HepG2 (cell line): ENCODE results near the gene SLC35A3. TPM values are rescaled to one million over a fixed set of nuclear protein-coding genes. Genes with fewer than 3 reads are reported as not detected.

ENCODE experiments used
- DNMT1 ChIP-seq: sonication (generic); formaldehyde crosslinking; IDR thresholded peaks from 2 replicates; pipeline ENCODE4 v1.5.1; 2020; ENCODE audit warnings: mild to moderate bottlenecking, missing genetic modification reagents
- FOXA3 ChIP-seq: IDR thresholded peaks from 2 replicates; pipeline ENCODE4 v1.6.1; 2016; ENCODE audit warnings: missing genetic modification reagents, missing compliant biosample characterization
- FOXM1 ChIP-seq: sonication (generic); formaldehyde crosslinking; IDR thresholded peaks from 2 replicates; pipeline ENCODE4 v1.5.0; 2020; ENCODE audit warnings: missing genetic modification reagents
- GFI1 ChIP-seq: sonication (generic); formaldehyde crosslinking; IDR thresholded peaks from 2 replicates; pipeline ENCODE4 v1.5.0; 2020; ENCODE audit warnings: missing genetic modification reagents, mild to moderate bottlenecking, borderline replicate concordance
- GTF3A ChIP-seq: sonication (generic); formaldehyde crosslinking; conservative IDR thresholded peaks from 2 replicates; pipeline ENCODE4 v1.4.0; 2020; ENCODE audit warnings: mild to moderate bottlenecking, missing genetic modification reagents
- HDAC1 ChIP-seq: sonication (generic); formaldehyde crosslinking; IDR thresholded peaks from 2 replicates; pipeline ENCODE4 v1.5.1; 2020; ENCODE audit warnings: mild to moderate bottlenecking, missing genetic modification reagents
- HOXA7 ChIP-seq: sonication (generic); formaldehyde crosslinking; IDR thresholded peaks from 2 replicates; pipeline ENCODE4 v1.8.1; 2022; ENCODE audit warnings: mild to moderate bottlenecking, missing genetic modification reagents, moderate library complexity
- KLF13 ChIP-seq: sonication (generic); formaldehyde crosslinking; IDR thresholded peaks from 2 replicates; pipeline ENCODE4 v1.4.0; 2020; ENCODE audit warnings: mild to moderate bottlenecking, missing genetic modification reagents
- MAF1 ChIP-seq: sonication (generic); formaldehyde crosslinking; IDR thresholded peaks from 2 replicates; pipeline ENCODE4 v1.5.0; 2020; ENCODE audit warnings: missing genetic modification reagents, borderline replicate concordance
- MLLT10 ChIP-seq: sonication (generic); formaldehyde crosslinking; IDR thresholded peaks from 2 replicates; pipeline ENCODE4 v1.4.0; 2020; ENCODE audit warnings: missing genetic modification reagents
- MLXIP ChIP-seq: sonication (generic); formaldehyde crosslinking; IDR thresholded peaks from 2 replicates; pipeline ENCODE4 v1.9.0; 2021; ENCODE audit warnings: missing genetic modification reagents, borderline replicate concordance
- NPAS2 ChIP-seq: sonication (generic); formaldehyde crosslinking; IDR thresholded peaks from 2 replicates; pipeline ENCODE4 v1.8.0; 2022; ENCODE audit warnings: mild to moderate bottlenecking, missing genetic modification reagents, borderline replicate concordance
- PAX8 ChIP-seq: sonication (generic); formaldehyde crosslinking; IDR thresholded peaks from 2 replicates; pipeline ENCODE4 v1.8.0; 2022; ENCODE audit warnings: mild to moderate bottlenecking, missing genetic modification reagents, borderline replicate concordance
- PRDM4 ChIP-seq: sonication (generic); formaldehyde crosslinking; IDR thresholded peaks from 2 replicates; pipeline ENCODE4 v1.9.0; 2021; ENCODE audit warnings: missing genetic modification reagents, borderline replicate concordance
- RAD21 ChIP-seq: fragments of 450-650 bp; formaldehyde crosslinking; IDR thresholded peaks from 2 replicates; pipeline ENCODE4 v1.5.0; 2020; ENCODE audit warnings: mild to moderate bottlenecking
- RARG ChIP-seq: sonication (generic); formaldehyde crosslinking; IDR thresholded peaks from 2 replicates; pipeline ENCODE4 v1.4.0; 2020; ENCODE audit warnings: low read depth, mild to moderate bottlenecking, missing genetic modification reagents
- XBP1 ChIP-seq: sonication (generic); formaldehyde crosslinking; IDR thresholded peaks from 2 replicates; pipeline ENCODE4 v1.5.0; 2020; ENCODE audit warnings: missing genetic modification reagents
- ZFAT ChIP-seq: sonication (generic); formaldehyde crosslinking; conservative IDR thresholded peaks from 2 replicates; pipeline ENCODE4 v1.8.1; 2023; ENCODE audit warnings: missing genetic modification reagents, inconsistent platforms
- ZFP1 ChIP-seq: IDR thresholded peaks from 2 replicates; pipeline ENCODE4 v1.6.1; 2016
- ZFP62 ChIP-seq: sonication (generic); formaldehyde crosslinking; IDR thresholded peaks from 2 replicates; pipeline ENCODE4 v1.4.0; 2020; ENCODE audit warnings: missing genetic modification reagents
- ZNF143 ChIP-seq: sonication (generic); formaldehyde crosslinking; IDR thresholded peaks from 2 replicates; pipeline ENCODE4 v1.4.0; 2020; ENCODE audit warnings: missing genetic modification reagents
- ZNF33A ChIP-seq: sonication (generic); formaldehyde crosslinking; IDR thresholded peaks from 2 replicates; pipeline ENCODE4 v1.5.1; 2020; ENCODE audit warnings: missing genetic modification reagents, mild to moderate bottlenecking, moderate library complexity, borderline replicate concordance
- ZNF549 ChIP-seq: sonication (generic); formaldehyde crosslinking; IDR thresholded peaks from 2 replicates; pipeline ENCODE4 v1.5.0; 2020; ENCODE audit warnings: missing genetic modification reagents
- ZNF589 ChIP-seq: sonication (generic); formaldehyde crosslinking; conservative IDR thresholded peaks from 2 replicates; pipeline ENCODE4 v1.8.0; 2022; ENCODE audit warnings: mild to moderate bottlenecking, moderate library complexity, missing genetic modification reagents
- ZNF678 ChIP-seq: sonication (generic); formaldehyde crosslinking; IDR thresholded peaks from 2 replicates; pipeline ENCODE4 v1.4.0; 2020; ENCODE audit warnings: mild to moderate bottlenecking, missing genetic modification reagents
- ZNF7 ChIP-seq: IDR thresholded peaks from 2 replicates; pipeline ENCODE4 v1.6.1; 2016; ENCODE audit warnings: missing biosample characterization, missing genetic modification reagents
- ZNF75D ChIP-seq: sonication (generic); formaldehyde crosslinking; IDR thresholded peaks from 2 replicates; pipeline ENCODE4 v1.8.1; 2023; ENCODE audit warnings: missing genetic modification reagents, mild to moderate bottlenecking, borderline replicate concordance
- ZSCAN21 ChIP-seq: sonication (generic); formaldehyde crosslinking; IDR thresholded peaks from 2 replicates; pipeline ENCODE4 v1.8.0; 2022; ENCODE audit warnings: mild to moderate bottlenecking, missing genetic modification reagents, moderate library complexity, borderline replicate concordance
- polyA plus RNA-seq, 8 experiments: library from polyadenylated mRNA; depleted of rRNA in 3 of 8; stranded (reverse) in 7 of 8; unstranded in 1 of 8; fragments of >200 nt; fragmentation: Illumina TruSeq in 4 of 8; extraction: Trizol in 4 of 8; gene quantifications; 2 replicates each; pipeline versions ENCODE4 v1.2.1 to v1.2.3, GENCODE V29; 2011 to 2016; ENCODE audit warnings: low read depth in 4 of 8, missing spikeins in 1 of 8, mixed read lengths in 1 of 8; ENCODE audit not compliant: insufficient read depth in 1 of 8
- total RNA-seq, 5 experiments: library from RNA; depleted of rRNA; stranded (reverse); fragments of >200 nt; fragmentation: Illumina TruSeq; extraction: Trizol; gene quantifications; 2 replicates each; pipeline ENCODE4 v1.2.3, GENCODE V29; 2016; ENCODE audit warnings: low read depth in 1 of 5

SLC35A3 gene
- total and polyA plus RNA-seq, 2 of the 13 experiments (the other 11 are each of a cell fraction or from before 2014, with no cell fraction given) = 11.2 to 24.9 TPM

GRCh38 chr1:100037927-100038659, 68.3 kb downstream of the SLC35A3 start (continued):
- TF ChIP-seq DNMT1 (CRISPR knock-in tag) (no peak), RAD21 (CRISPR knock-in tag) (0 out of 2 replicates have a peak, but pooled peaks have one; percentile 13), ZFP62 (CRISPR knock-in tag) (no peak), ZNF33A (CRISPR knock-in tag) (no peak), ZFP1 (CRISPR knock-in tag) (no peak), FOXA3 (CRISPR knock-in tag) (peak; percentile 40), ZNF75D (no peak), ZSCAN21 (CRISPR knock-in tag) (peak; percentile 38; the same call in 1 of the 2 replicates), ZFAT (0 out of 2 replicates have a peak, but pooled peaks have one; percentile 44), ZNF678 (CRISPR knock-in tag) (no peak), RARG (no peak), GFI1 (CRISPR knock-in tag) (no peak), NPAS2 (CRISPR knock-in tag) (no peak), MLLT10 (CRISPR knock-in tag) (no peak), GTF3A (no peak), ZNF143 (no peak), ZNF7 (CRISPR knock-in tag) (no peak), PRDM4 (CRISPR knock-in tag) (no peak), HOXA7 (CRISPR knock-in tag) (no peak), XBP1 (CRISPR knock-in tag) (0 out of 2 replicates have a peak, but pooled peaks have one; percentile 38), KLF13 (CRISPR knock-in tag) (0 out of 2 replicates have a peak, but pooled peaks have one; percentile 85), MAF1 (CRISPR knock-in tag) (no peak), MLXIP (CRISPR knock-in tag) (no peak), ZNF589 (peak; percentile 61; the same call in 1 of the 2 replicates), PAX8 (CRISPR knock-in tag) (no peak), FOXM1 (CRISPR knock-in tag) (no peak), ZNF549 (no peak), HDAC1 (CRISPR knock-in tag) (peak; percentile 87)
